ENCODE measurements around the gene FAM131C.
A peak's percentile ranks its signal among the peaks of the same experiment; 100 is the strongest.
"Not testable (repeated sequence)": the region's sequence is repeated elsewhere in the genome, so short reads cannot be mapped to it uniquely, and the experiment has no call there.

The FAM131C gene, protein sequence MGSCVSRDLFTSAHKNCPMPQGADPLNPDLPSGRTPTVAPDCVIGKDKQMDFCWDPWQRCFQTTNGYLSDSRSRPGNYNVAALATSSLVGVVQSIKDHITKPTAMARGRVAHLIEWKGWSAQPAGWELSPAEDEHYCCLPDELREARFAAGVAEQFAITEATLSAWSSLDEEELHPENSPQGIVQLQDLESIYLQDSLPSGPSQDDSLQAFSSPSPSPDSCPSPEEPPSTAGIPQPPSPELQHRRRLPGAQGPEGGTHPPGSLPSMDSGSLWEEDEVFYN

DNA sequence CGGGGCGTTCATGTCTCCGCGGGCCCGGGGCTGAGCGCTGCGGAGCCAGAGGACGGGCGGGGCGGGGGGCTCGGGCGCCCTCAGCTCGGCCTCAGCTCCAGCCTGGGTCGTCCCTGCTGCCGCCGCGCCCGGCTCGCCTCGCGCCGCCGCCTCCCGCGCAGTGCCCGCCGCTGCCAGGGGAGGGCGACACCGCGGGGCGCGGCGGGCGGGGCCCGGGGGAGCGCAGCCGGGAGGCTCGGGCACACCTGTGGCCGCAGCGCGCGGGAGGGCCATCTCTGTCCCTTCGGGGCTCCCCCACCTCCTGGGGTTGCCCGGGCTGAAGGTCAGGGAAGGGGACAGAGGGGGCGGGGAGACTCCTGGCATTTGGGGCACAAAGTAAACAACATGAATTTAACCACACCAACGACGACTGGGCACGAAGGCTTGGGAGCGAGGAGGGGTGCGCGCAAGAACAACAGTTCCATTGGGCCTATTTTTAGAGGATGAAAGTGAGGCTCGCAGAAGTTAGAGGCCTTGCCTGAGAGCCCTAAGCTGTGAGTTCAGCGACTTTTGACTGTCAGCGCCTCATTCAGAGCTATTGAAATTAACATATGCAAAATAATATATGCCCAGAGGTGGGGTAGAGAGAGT, at the start of gene FAM131C:
FAM131C (minus strand) TSS at position 162 of the 630 bp plus-strand sequence. CDS start 209 bp downstream, outside the sequence.
- no peak for DNase-seq (ENCODE audit: low read depth)

DNA sequence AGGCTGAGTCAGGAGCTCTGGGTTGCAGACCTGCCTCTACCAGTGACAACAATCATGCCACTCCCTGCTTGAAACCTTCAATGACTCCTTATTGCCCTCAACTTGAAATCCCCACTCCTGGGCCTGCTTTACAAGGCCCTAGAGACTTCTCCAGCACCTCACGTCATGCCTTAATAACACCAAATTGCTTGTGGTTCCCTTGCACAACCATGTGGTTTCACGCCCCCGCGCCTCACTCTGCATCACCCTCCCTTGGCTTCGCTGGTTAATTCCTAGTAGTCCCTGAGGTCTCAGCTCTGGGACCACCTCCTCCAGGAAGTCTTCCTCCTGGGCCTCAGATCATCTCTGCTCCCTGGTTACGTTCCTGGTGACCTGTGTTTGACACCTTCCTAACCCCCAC, 49.5 kb upstream of the FAM131C start:
- peak; percentile 82 for DNase-seq (ENCODE audit: low read depth)

DNA sequence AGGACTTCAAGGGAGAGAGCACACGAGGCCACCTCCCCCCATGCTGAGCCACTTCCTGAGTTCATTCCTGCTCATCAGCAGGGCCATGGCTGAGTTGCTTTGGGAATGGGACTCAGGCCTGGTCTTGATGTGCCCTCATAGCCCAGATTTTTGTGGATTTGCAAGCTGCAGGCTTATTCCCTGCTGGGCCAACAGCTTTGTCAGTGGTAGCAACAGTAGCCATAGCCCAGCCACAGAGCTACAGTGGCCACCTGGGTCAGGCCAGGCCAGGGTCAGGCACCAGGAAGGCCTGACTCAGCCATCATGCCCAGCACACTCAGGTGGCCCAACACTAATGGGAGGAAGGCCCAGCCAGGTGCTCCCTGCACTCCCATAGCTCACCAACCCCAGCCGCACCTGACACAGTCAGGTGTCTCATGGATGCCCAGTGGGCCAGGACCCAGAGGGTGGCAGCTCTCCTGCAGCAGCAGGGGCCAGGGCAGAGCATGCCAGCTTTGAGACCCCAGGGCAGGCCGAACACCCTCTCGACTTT, 49.0 kb upstream of the FAM131C start:
- peak; percentile 40 for DNase-seq (ENCODE audit: low read depth)

DNA sequence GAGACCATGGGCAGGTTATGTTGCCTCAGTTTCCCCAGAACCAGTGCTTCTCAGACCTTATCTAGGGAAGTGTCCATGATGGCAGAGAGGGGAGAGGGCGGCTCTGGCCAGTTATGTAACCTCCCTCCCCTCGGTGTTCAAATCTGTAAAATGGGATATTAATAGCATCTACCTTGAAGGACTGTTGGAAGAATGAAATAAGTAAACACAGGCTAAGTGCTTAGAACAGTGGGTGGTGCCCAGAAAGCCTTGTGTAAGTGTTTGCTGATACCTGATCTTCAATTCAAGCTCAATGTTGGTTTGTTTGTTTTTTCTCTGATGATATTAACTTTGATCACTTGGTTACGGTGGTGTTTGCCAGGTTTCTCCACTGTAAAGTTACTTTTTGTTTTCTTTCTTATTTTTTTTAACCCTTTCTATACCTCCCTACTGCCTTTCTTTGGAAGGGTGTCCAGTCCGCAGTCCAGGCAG, 47.5 kb upstream of the FAM131C start:
- DNase-seq (ENCODE audit: low read depth): no peak

DNA sequence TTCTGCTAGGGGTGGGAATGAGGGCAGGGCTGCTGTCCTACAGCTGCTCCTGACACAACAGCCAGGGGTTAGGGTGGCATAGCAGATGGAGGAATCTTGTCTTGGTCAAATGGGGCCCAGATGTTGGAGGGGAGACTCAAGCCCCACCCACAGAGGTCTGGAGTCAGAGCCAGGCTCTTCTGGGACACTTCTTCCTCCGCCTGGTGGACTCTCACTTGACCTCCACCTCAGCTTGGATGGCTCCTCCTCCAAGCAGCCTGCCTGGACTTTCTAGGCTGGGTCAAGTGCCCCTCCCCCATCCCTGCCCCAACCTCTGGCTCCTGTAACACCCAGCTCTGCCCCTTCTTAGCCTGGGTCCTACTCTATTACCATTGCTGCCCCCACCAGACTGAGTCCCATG, 47.0 kb upstream of the FAM131C start:
- no peak for DNase-seq (ENCODE audit: low read depth)

DNA sequence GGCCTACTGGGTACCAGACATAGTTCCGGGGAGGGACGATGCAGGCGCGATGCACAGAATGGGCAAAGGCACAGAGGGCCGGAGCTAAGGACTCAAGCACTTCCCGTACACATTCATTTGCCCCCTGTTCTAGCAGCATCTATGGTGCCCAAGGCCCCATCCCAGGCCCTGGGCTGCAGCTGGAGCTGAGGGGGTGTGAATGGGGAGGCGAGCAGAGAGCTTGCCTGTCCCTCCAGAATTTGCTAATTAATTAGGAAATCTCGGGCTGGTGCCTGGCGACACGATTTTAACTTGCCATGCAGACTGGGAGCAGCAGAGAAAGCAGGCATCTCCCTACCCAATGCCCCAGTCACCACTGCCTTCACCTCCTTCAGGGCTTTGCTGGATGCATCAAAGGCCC, 46.5 kb upstream of the FAM131C start:
- DNase-seq (ENCODE audit: low read depth): no peak

DNA sequence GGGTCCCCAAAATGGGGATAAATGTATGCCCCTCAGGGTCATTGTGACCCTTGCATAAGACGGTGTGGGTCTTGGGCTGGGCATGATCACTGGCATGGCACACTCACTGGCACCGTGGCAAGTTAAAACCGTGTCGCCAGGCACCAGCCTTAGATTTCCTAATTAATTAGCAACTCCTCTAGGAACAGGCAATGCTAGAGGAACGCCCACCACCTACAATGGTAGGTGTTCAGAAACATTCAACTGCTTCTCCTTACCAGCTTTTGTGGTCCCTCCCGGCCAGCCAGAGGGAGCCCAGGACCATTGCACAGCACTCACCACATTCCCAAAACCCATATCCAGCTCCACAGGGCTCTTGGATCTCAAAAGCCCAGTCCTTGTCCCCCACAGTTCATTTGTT, 46.1 kb upstream of the FAM131C start:
- DNase-seq (ENCODE audit: low read depth): no peak

DNA sequence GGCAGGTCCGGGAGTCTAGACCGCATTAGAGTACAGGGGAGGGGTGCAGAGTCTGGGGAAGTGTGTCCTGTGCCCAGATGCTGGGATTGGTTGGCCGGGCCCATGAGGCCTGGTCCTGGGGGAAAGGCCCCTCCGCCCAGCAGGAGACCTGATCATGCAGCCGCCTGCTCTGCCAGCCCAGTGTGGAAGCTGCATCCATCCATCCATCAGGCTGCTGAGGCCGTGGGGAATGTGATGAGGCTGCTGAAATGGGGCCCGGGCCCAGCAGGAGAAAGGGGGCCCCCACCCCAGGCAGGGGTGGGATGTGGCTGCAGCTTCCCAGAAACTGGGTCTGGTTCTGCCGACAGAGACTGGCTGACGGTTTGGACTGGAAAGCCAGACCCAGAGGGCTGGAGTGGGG, 45.3 kb upstream of the FAM131C start:
- DNase-seq (ENCODE audit: low read depth): no peak

DNA sequence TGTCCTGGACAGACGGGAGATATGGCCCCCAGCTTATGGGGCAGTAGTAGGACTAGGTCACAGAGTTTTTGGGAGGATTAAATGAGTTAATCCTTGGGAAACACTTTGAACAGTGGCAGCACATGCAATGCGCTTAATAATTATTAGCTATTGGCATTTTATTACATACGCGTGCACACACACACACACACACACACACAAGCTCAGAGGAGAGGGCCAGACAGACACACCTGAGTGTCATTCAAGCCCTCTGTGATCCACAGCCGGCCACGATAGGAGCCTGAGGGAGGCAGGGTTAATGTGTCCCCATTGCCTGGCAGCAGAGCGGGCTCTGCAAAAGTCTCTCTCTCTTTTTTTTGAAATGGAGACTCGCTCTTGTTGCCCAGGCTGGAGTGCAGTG, 44.5 kb upstream of the FAM131C start:
- DNase-seq (ENCODE audit: low read depth): no peak

DNA sequence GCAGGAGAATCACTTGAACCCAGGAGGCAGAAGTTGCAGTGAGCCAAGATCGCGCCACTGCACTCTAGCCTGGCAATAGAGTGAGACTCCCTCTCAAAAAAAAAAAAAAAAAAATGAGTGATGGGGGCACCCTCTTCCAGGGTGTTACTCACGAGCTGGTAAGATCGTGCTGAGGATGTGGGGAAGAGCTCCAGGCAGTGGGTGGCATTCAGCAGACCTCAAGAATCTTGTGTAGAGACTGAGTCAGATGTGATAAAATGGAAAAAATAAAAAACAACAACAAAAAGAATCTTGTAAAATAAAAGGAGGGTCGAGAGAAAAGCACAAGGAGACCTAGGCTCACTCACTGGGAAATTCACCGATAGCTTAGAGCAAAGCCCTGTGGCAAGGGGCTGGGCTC, 43.9 kb upstream of the FAM131C start:
- peak; percentile 17 for DNase-seq (ENCODE audit: low read depth)

DNA sequence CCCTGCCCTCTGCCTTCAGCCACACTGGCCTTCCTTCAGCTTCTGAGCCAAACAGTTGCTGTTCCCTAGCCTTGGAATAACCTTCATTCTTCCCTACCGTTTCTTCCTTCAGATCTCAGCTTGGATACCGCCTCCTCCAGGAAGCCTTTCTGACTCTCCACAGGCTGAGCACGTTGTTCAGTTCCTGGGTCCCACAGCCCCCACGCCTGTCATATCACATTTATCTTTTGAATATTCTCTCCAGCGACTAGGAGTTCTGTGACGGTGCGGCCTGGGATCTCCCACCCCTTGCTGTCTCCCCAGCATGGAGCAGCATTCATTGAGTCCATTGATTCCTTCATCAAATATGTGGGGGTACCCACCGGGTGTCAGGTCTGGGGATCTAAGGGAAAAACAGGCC, 43.2 kb upstream of the FAM131C start:
- no peak for DNase-seq (ENCODE audit: low read depth)

DNA sequence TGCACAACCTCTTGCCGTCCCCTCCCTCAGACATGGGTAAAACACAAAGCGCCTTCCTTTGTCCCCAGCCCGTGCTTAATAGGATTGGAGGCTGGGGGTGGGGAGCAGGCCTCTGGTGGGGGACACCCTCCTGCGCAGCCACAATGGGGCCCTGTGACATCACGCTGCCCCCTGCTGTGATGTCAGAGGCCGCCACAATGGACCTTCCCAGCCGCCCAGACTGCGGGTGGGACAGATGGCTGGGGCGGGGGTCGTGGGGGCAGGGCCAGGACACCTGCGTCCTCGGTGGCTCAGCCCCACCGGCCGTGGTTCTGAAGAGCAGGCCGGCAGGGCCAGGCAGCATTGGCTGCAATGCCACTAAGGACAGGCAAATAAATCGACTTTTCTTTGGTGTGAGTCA, 42.6 kb upstream of the FAM131C start:
- DNase-seq (ENCODE audit: low read depth): no peak

DNA sequence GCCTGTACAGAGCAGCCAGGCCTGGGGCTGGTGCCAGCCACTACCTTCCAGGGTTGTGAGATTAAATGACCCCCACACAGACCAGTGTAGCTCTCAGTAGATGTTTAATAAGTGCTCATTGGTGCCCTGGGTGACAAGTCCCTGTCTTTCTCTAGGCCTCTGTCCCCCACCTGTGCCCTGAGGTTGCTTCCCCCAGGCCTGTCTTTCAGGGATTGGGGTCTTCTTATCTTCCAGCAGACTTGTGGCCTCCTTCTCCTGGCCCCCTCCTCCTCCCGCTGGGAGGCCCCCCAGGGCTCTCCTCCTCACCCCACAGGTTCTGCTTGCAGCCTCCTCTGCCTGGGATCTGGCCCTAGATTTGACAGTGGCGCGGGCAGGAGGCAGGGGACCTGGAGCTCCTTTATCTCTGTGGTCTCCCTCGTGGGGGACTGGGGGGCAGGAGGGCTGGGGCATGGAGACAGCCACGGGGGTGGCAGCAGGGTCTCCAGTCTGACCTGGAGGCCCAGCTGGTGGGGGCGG, 42.1 kb upstream of the FAM131C start:
- no peak for DNase-seq (ENCODE audit: low read depth)

DNA sequence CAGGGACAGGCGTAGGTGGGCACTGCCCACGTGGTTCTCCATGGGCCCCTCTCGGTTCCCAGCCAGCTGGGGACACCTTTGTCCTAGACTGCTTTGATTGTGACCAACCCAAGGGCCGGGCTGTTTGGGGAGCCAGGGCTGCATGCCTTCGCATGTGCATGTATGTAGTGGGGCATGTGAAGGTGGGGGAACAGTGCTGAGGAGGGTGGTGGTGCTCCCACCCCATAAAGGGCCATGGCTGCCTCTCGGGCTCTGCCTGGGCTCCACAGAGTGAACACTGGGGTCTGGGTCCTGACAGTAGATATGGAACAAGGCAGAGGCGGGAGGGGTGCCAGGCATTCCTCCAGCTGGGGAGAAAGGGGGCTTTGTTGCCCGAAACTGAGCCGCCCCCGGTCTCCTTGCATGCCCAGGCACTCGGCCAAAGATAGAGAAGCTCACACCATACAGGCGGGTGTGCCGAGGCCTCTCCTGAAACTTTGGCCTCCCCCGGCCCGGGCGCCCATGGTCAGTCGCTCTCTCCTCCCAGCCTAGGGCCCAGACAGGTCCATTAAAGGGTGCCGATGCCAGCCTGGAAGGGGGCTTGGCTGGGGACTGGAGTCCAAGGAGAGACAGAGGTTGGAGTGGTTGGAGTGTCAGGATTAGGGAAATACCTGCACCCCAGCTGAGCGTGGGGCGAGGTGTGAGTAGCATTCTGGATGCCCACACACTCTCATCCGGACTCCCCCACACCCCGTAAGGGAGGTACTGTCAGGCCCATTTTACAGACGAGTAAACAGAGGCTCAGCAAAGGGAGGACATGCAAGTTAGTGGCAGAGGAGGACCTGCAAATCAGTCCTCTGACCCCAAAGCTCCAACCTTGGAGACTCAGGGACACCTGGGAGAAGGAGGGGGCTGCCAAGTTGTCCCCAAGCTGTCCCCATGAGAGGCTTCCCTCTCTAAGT, 41.3 kb upstream of the FAM131C start:
- DNase-seq (ENCODE audit: low read depth): no peak

DNA sequence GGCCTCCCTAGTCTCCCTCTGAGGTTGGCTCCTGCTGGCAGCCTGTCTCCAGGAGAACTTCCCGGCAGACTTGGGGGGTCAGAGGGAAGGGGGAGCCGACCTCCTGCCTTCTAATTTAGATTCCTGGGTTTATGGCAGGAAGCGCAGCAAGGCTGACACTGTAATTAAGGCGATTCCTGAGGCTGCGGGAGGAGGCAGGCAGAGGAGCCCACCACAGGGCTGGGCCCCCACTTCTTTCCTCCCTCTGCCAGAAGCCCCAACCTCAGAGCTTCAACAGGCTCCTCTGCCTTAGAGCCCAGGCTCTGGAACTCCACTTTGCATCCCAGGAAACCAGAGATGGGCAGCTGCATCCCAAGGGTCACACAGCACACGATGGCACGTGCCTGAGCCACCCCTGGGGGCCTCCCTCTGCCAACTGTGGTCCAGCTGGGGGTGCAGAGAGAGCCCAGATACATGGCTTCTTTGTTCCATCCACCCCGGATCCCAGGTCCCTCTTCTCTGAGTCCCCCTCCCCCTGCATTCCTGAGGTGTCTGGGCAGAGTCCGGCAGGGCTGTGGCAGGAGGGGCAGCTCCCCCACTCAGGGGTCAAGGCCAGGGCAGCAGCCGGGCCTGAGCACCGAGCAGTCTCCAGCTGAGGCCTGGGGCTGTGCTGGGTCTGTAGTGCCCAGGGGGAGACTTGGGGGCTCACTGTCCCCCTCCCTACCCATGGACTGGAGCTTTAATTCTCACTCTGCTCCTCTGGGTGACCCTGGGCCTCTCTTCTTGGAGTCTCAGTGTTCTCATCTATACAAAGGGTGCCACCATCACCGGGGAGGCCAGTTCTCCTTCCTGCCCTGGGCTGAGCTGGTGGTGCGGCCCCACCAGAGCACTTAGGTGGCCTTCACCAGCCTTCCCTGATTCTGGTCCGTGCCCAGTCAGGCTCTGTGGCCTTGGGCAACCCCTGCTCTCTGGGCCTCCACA, 39.4 kb upstream of the FAM131C start:
- no peak for DNase-seq (ENCODE audit: low read depth)

DNA sequence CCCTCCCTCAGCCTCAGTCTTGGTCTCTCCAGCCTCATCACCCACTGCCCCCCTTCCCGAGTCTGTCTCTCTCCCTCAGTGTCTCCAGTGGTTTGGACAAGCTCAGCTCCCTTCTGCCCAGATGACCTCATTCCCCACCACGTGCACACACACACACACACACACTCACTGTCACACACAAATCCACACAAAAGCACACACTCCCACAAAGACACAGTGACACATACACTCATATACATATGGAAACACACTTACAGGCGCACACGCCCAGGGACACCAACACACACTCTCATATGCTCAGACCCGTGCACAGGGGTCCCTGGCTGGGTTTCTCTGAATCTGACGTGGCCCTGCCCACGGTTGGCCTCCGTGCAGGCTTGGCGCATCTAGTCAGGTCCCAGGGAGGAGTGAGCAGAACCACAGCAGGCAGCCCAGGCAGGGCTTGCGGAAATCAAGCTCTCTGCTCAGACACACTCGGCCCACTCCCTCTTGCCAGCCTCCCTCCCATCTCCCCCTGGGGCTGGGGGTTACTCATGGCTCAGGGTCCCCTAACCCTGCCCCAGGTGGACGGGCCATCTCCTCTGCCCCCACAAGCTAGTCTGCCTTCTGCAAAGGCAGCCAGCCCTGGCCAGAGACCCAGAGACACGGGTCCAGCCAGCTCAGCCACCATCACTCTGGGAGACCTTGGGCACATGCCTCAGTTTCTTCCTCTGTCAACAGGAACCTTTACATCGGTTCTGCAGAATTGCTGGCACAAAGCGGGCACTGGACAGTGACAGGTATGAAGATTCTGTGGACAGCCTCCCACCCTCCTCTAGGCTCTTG, 38.5 kb upstream of the FAM131C start:
- peak; percentile 39 for DNase-seq (ENCODE audit: low read depth)

DNA sequence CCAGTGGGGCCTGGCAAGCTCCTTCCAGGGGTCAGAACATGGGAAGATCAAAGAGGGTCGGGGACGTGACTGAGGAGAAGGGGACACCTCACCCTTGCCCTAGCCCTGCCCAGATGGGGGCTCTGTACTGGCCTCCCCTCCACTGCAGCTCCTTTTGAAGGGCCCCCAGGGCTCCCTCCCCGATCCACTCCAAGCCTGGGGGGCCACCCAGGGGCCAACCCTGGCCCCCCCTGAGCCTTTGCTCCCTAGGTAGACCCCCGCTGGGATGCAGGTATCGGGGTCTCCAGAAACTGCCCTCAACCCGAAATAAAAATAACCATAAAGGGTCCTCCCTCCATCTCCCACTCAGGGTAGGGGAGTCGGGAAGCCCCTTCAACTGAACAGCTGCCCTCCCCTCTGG, 37.4 kb upstream of the FAM131C start:
- no peak for DNase-seq (ENCODE audit: low read depth)

DNA sequence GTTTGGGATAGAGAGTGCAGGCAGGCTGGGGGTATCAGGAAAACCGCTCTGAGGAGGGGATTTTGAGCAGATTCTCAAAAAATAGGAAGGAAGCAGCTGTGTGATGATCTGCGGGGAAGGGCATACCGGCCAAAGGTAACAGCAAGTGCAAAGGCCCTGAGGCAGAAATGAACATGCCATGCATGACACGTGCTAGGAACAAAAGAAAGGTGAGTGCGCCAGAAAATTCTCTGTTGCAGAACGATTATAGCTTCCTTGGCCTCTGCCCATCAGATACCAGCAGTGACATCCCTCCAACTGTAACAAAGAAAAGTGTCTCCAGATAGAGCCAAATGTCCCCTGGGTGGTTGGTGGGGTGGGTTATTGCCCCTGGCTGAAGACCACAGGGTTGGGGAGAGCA, 37.0 kb upstream of the FAM131C start:
- DNase-seq (ENCODE audit: low read depth): no peak

DNA sequence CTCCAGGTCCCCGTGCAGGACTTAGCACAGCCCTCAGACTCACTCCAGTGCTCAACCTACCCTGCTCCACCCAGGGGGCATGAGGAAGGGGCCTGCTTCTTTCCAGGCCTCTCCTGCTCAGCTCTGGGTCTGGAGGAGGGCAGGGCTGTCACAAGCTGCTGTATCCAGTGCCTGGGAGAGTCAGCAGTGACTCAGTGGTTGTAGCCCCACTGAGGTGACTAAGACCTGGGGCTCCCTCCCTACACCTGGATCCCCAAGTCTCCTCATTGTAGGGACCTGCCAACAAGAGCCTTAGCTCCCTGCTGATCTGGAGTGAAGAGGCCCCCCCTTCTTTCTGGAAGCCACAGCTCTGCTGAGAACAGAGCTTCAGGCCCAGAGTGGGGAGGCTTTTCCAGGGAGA, 36.1 kb upstream of the FAM131C start:
- DNase-seq (ENCODE audit: low read depth): no peak

DNA sequence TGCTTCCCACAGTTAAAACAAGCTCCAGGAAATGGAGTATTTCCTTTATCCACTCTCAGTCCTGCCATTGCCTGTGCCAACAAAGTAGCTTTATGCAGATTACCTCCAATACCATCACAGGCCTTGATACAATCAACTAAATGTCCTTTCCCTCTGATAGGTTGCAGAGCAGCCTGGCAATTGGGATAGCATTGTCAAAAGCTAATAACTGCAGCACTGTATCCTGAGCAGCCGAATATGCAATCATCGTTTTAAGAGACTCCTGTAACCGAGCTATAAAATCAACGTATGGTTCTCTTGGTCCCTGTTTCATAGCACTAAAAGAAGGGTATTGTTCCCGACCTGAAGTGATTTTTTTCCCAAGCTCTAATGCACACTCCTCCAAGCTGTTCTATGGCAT, 33.6 kb upstream of the FAM131C start:
- DNase-seq (ENCODE audit: low read depth): not testable (repeated sequence)
